ENCODE measurements around the gene KPNA4.

Gene KPNA4

DNA sequence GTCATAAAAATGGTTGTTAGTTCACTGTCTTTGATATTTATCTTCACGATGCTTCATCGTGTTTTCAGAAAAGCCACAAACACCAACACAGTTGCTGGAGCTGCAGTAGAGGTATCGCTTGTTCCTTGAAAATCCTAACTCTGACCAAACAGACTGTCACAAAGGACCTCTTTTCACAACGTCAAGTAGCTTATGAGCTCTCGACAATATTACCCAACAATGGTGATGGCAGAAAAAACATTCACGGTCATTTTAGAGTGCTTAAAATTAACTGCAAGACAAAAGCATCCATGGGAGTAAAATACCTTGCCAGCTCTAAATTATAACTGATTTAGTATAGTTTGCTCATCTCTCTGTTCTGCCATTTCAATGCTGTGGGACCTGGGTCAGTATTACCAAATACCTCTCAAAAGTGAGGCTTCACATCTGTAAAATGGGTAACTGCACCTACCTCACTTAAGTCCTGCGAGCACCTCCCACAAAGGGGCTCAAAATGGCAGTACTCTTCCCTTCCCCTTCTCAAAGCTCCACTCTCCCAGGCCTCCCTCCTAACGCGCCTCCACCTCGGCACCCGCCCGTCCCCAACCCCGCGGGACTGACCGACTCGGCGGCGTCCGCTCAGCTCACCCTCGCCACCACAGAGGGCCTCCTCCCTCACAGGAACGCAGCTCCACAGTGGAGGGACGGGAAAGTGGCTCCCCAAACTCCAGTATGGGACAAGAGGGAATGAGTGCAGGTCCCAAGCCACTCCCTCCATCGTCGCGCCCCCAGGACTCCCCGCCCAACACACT is 116.3 kb downstream of the KPNA4 start:
- no peak for DNase-seq

GRCh38 chr3:160447544-160447943 is 117.8 kb downstream of the KPNA4 start:
- DNase-seq = no peak

- DNase-seq = no peak
Measured at GRCh38 chr3:160446522-160447056, 118.8 kb downstream of the KPNA4 start.

DNA sequence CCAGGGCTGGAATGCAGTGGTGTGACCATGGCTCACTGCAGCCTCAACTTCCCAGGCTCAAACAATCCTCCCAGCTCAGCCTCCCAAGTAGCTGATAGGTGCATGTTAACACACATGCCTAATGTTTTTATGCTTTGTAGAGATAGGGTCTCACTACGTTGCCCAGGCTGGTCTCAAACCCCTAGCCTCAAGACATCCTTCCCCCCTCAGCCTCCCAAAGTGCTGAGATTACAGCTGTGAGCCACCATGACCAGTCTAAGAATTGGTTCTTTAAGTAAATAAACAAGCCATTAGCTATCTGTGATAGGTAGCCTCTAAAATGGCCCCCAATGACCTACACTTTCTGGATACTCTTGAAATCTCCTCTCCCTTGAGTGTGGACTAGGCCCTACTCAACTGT is 119.5 kb downstream of the KPNA4 start:
- no peak for DNase-seq
